HepG2 (cell line): ENCODE measurements around the gene GPATCH8. TPM values are rescaled to one million over a fixed set of nuclear protein-coding genes. Genes with fewer than 3 reads are reported as not detected.

Source experiments
- ARID3A ChIP-seq: IDR thresholded peaks from 2 replicates; pipeline ENCODE4 v1.6.1; 2012; ENCODE audit warnings: low read depth, low read length, improper control_type of control experiment
- ATRX ChIP-seq: sonication (generic); formaldehyde crosslinking; IDR thresholded peaks from 2 replicates; pipeline ENCODE4 v1.4.0; 2020; ENCODE audit warnings: missing genetic modification reagents, borderline replicate concordance
- CBX1 ChIP-seq: IDR thresholded peaks from one replicate; pipeline ENCODE4 v1.6.1; 2016; ENCODE audit warnings: antibody characterized with exemption, low read depth
- CEBPB ChIP-seq: IDR thresholded peaks from 2 replicates; pipeline ENCODE4 v1.6.1; 2011; ENCODE audit warnings: low read depth, low read length, improper control_type of control experiment, borderline replicate concordance
- HNF1B ChIP-seq: sonication (generic); formaldehyde crosslinking; IDR thresholded peaks from 2 replicates; pipeline ENCODE4 v1.5.1; 2020; ENCODE audit warnings: mild to moderate bottlenecking, moderate library complexity, missing genetic modification reagents
- IKZF5 ChIP-seq: IDR thresholded peaks from 2 replicates; pipeline ENCODE4 v1.6.1; 2018; ENCODE audit warnings: missing genetic modification reagents, mild to moderate bottlenecking, missing compliant biosample characterization
- KLF9 ChIP-seq: IDR thresholded peaks from 2 replicates; pipeline ENCODE4 v1.6.1; 2016; ENCODE audit warnings: low read depth
- PRDM10 ChIP-seq: sonication (generic); formaldehyde crosslinking; IDR thresholded peaks from 2 replicates; pipeline ENCODE4 v1.4.0; 2020; ENCODE audit warnings: low read depth, missing genetic modification reagents
- SNAPC5 ChIP-seq: sonication (generic); formaldehyde crosslinking; IDR thresholded peaks from 2 replicates; pipeline ENCODE4 v1.8.1; 2023; ENCODE audit warnings: mild to moderate bottlenecking, missing genetic modification reagents, borderline replicate concordance
- ZNF383 ChIP-seq: sonication (generic); formaldehyde crosslinking; IDR thresholded peaks from 2 replicates; pipeline ENCODE4 v1.4.0; 2020; ENCODE audit warnings: missing genetic modification reagents, mild to moderate bottlenecking, borderline replicate concordance
- ZNF512B ChIP-seq: sonication (generic); formaldehyde crosslinking; IDR thresholded peaks from 2 replicates; pipeline ENCODE4 v1.5.1; 2020; ENCODE audit warnings: missing genetic modification reagents, mild to moderate bottlenecking, borderline replicate concordance
- ZNF709 ChIP-seq: sonication (generic); formaldehyde crosslinking; IDR thresholded peaks from 2 replicates; pipeline ENCODE4 v1.5.0; 2020; ENCODE audit warnings: mild to moderate bottlenecking, missing genetic modification reagents
- ZNF768 ChIP-seq: sonication (generic); formaldehyde crosslinking; IDR thresholded peaks from 2 replicates; pipeline ENCODE4 v1.4.0; 2020; ENCODE audit warnings: missing genetic modification reagents
- ZNF770 ChIP-seq: sonication (generic); formaldehyde crosslinking; IDR thresholded peaks from 2 replicates; pipeline ENCODE4 v1.5.0; 2020; ENCODE audit warnings: mild to moderate bottlenecking, missing genetic modification reagents
- ZSCAN31 ChIP-seq: sonication (generic); formaldehyde crosslinking; IDR thresholded peaks from 2 replicates; pipeline ENCODE4 v1.5.0; 2020; ENCODE audit warnings: low read depth, mild to moderate bottlenecking, missing genetic modification reagents
- polyA plus RNA-seq, 8 experiments: library from polyadenylated mRNA; depleted of rRNA in 3 of 8; stranded (reverse) in 7 of 8; unstranded in 1 of 8; fragments of >200 nt; fragmentation: Illumina TruSeq in 4 of 8; extraction: Trizol in 4 of 8; gene quantifications; 2 replicates each; pipeline versions ENCODE4 v1.2.1 to v1.2.3, GENCODE V29; 2011 to 2016; ENCODE audit warnings: low read depth in 4 of 8, missing spikeins in 1 of 8, mixed read lengths in 1 of 8; ENCODE audit not compliant: insufficient read depth in 1 of 8
- total RNA-seq, 5 experiments: library from RNA; depleted of rRNA; stranded (reverse); fragments of >200 nt; fragmentation: Illumina TruSeq; extraction: Trizol; gene quantifications; 2 replicates each; pipeline ENCODE4 v1.2.3, GENCODE V29; 2016; ENCODE audit warnings: low read depth in 1 of 5

The GPATCH8 gene
- total and polyA plus RNA-seq, 2 of the 13 experiments (the other 11 are each of a cell fraction or from before 2014, with no cell fraction given), result 20.7 to 21.5 TPM

GRCh38 chr17:44350733-44351226 lies 152.4 kb downstream of the GPATCH8 start (continued):
- TF ChIP-seq ZNF770 (CRISPR knock-in tag) (no peak), PRDM10 (CRISPR knock-in tag) (no peak), CEBPB (no peak), ZSCAN31 (no peak), ATRX (CRISPR knock-in tag) (0 out of 2 replicates have a peak, but pooled peaks have one; percentile 27), SNAPC5 (CRISPR knock-in tag) (no peak), HNF1B (CRISPR knock-in tag) (no peak), ARID3A (0 out of 2 replicates have a peak, but pooled peaks have one; percentile 18), KLF9 (CRISPR knock-in tag) (no peak), ZNF383 (CRISPR knock-in tag) (no peak), ZNF768 (CRISPR knock-in tag) (peak; percentile 49; the same call in 1 of the 2 replicates), IKZF5 (CRISPR knock-in tag) (0 out of 2 replicates have a peak, but pooled peaks have one; percentile 42), CBX1 (peak; percentile 37), ZNF709 (CRISPR knock-in tag) (no peak), ZNF512B (no peak)
